GM13977 (cell line): ENCODE results near the gene CARMIL1.

Experiments used
- DNase-seq: peaks from one replicate; pipeline ENCODE4 v3.0.0; 2012; ENCODE audit warnings: low spot score
- in situ Hi-C: fragments of 300-500 bp; cut with MboI; formaldehyde crosslinking; loops from one replicate; pipeline ENCODE4 v1.12.0; 2022; ENCODE audit warnings: low sequenced_read_pairs, low pct_unique_long_range_greater_than_20kb, mixed read lengths, inconsistent platforms; ENCODE audit not compliant: unreplicated experiment
- TF ChIP-seq, protein P1 (sequence below): IDR thresholded peaks from 2 replicates; pipeline ENCODE4 v1.5.1; 2012; ENCODE audit warnings: mild to moderate bottlenecking, control low read depth; ENCODE audit not compliant: insufficient read depth; ENCODE audit errors: extremely low read depth, missing control alignments

The CARMIL1 gene

DNA sequence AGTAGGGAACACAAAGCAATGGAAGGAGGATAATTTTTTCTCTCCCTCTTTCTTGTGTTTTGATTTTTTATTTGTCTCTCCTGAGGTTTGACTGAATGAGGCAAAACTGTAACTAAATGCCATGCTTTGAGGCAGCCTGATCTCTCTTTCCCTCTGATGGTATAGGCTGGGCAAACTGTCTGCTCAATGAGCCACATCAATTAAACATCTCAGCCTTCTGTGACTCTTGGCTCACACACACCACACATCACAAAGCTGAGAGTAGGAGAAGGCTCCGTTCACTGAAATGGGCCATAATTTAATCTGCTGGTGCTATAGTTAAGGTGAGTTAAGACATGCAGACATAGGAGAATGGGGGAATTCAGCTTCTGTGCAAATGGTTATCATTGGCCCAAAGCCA lies 344.7 kb downstream of the CARMIL1 start:
- TF ChIP-seq, protein P1, sequence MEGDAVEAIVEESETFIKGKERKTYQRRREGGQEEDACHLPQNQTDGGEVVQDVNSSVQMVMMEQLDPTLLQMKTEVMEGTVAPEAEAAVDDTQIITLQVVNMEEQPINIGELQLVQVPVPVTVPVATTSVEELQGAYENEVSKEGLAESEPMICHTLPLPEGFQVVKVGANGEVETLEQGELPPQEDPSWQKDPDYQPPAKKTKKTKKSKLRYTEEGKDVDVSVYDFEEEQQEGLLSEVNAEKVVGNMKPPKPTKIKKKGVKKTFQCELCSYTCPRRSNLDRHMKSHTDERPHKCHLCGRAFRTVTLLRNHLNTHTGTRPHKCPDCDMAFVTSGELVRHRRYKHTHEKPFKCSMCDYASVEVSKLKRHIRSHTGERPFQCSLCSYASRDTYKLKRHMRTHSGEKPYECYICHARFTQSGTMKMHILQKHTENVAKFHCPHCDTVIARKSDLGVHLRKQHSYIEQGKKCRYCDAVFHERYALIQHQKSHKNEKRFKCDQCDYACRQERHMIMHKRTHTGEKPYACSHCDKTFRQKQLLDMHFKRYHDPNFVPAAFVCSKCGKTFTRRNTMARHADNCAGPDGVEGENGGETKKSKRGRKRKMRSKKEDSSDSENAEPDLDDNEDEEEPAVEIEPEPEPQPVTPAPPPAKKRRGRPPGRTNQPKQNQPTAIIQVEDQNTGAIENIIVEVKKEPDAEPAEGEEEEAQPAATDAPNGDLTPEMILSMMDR, result no peak
- in situ Hi-C loops, result no loop called here
- DNase-seq, result no peak

DNA sequence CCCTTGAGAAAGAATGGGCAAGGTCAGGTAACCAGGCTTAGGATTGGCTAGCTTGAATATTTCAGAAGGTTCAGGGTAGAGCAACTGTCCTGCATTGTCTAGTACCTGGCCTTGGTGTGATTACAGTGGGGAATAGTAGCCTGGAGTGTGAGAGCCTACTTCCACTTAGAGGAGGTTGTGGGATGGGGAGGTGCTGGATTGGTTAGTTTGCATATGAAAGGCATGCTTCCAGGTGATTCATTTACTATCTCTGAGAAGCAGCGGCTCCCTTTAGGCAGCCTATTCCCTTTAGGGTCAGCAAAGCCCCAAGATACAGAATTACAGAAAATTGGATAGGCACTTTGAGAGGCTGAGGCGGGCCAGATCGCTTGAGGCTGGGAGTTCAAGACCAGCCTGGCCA lies 347.8 kb downstream of the CARMIL1 start:
- DNase-seq, result no peak
- in situ Hi-C loops, result no loop called here
- TF ChIP-seq, protein P1, result no peak

DNA sequence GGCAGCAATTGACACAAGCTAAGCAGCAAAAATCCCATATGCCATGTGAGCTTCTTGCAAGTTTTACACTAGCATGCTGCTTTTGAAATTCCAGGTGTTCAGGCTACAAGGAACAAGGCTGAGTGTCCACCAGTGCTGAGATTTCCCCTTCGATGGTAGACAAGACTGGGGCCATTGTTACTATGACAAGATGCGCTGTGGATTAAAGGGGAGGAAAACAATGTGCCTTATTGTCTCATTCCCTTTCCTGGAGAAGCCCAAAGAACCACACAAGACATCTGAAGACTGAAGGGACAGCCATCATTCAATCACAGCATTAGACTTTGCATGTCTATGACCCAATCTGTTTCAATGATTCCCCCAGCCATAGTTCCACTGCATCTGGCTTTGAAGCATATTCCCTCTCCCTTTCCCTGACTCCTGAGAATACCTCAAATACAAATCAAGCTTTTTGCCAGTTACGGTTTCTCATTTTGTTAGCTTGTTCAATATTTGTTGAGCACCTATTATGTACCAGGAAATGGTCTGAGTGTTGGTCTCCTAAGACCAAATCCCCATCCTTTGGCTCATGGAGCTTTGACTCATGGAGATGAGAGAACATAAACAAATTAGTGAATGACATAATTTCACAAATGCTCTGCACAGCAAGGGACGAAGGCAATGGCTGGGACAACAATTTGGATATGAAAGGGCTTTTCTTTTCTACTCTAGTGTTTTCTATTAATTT lies 349.5 kb downstream of the CARMIL1 start:
- TF ChIP-seq, protein P1, result no peak
- in situ Hi-C loops, result no loop called here
- DNase-seq, result no peak

DNA sequence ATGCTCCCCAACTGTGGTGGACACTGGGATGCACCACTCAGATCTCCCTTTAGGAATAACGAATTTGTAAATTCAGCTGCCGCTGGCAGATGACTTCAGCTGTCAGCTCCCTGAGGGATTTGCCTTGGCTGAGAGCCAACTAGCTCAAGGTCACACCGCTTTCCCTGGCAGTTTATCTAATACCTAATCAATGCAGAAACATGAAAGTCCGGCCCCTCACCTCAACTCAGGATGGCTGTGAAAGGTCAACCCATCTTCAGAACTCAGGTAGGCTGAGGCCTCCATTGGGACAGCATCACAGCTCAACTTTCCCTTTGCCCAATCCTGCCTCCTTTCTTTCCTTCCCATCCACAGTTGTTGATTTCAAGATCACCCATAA lies 350.0 kb downstream of the CARMIL1 start:
- in situ Hi-C loops, result no loop called here
- TF ChIP-seq, protein P1, result no peak
- DNase-seq, result no peak

DNA sequence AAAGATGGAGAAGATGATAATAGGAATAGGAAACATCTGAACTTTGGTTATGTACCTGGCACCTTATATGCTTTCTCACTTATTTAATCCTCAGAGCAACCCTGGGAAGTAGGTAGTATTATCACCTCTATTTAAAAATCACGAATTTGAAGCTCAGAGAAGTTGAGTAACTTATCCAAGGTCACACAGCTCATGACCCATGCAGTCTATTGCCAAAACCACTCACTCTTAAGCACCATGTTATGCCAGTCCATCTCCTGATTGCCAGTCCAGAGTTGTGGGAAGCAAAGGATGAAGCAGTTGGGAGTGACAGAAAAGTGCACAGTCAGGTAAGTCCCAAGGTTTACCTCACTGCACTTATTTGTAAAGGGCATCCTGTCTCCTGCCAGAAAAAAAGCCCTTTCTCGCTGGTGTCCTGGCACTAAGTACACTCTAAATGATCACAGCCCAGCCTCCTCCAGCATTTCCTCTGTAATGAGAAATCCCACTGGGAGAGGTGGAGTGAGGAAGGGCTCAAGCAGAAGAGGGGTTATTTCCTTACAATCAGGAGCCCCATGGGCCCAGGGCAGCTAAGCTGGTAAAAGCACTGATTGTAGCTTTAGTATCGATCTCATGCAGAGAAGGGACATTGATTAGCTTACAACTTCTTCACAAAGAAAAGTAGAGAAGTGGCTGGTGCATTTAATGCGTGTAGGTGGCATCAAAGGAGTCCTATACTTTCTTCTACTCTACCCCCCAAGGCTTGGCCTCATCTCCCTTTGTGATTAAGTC lies 351.5 kb downstream of the CARMIL1 start:
- TF ChIP-seq, protein P1, result no peak
- DNase-seq, result no peak
- in situ Hi-C loops, result no loop called here

DNA sequence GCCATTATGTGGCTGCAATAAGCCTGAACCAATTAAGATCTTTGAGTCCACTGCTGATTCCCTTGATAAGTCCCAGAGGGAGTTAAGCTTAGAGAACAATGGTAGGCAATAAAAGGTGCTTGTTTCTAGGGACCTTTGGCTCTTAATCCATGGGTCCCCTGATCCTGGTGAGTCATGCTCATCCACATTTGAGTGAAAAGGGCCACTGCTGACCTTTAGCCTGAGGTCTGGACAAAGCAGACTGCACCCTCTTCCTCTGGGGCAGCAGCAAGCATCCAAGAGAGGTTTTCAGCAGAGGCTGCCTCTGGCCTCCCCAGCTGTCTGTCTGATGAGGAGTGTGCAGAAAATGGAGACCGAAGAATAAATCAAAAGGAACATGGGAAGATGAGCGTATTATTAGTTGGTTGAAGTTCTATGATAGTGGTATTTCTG lies 356.7 kb downstream of the CARMIL1 start:
- in situ Hi-C loops, result no loop called here
- DNase-seq, result no peak
- TF ChIP-seq, protein P1, result no peak
